ENCODE data around the gene TENM3. TPM values are rescaled to one million over a fixed set of nuclear protein-coding genes. Genes with fewer than 3 reads are reported as not detected.

The TENM3 gene
- total and polyA plus RNA-seq, 2 experiments from 2014 or later, result 16.1 to 70.9 TPM

DNA sequence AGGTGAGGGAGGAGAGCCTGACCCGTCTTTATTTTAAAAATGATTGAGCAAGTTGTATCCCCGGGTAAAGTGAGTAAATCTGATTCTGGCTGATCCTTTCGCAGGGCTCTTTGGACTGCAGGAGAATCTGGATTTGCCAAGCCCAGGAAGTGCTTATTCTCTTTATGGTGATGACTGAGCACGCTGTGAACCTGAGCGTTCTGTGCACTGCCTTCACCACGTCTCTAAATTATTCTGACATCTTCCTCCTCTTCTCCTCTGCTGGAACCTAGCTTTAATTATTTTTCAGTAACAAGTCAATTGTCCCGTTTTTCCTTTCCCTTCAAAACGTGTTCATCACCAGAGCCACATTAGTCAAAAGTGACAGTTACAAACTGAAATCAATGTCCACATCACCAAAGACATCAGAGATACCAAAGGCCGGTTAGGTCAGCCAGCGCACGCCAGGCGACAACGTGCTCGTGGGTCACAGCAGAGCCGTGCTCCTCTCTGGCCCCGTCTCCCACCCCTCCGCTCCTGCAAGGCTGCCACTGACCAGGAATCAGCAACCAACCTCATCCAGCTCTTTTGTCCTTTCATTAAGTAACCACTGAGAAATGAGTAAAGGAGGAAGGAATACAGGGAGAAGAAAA is 599.7 kb downstream of the TENM3 start:
- H3K79me2 ChIP-seq, result no peaks in the 10 kb centered on the region
- H3K4me2 ChIP-seq, result no peak overlapping the region
- no peak for DNase-seq (ENCODE audit: low spot score)
- H3K9me2 ChIP-seq (replicated peaks; ENCODE audit: insufficient read depth), result no peaks in the 10 kb centered on the region
- H3K27ac ChIP-seq, result no peak overlapping the region
- H2AFZ ChIP-seq, result no peak overlapping the region
- no peaks in the 10 kb centered on the region for H3K9me3 ChIP-seq (ENCODE audit: low read depth)
- no peaks in the 10 kb centered on the region for H3K4me1 ChIP-seq (ENCODE audit: insufficient read depth)
- H3K27me3 ChIP-seq, result no peaks in the 10 kb centered on the region
- TF ChIP-seq EZH2 (IDR thresholded peaks at IDR 0.05; ENCODE audit: borderline replicate concordance), result no peak
- TF ChIP-seq EZH2phosphoT487 (IDR thresholded peaks at IDR 0.05; ENCODE audit: low read depth, severe bottlenecking, unreplicated experiment), result no peak
- TF ChIP-seq, protein P1, sequence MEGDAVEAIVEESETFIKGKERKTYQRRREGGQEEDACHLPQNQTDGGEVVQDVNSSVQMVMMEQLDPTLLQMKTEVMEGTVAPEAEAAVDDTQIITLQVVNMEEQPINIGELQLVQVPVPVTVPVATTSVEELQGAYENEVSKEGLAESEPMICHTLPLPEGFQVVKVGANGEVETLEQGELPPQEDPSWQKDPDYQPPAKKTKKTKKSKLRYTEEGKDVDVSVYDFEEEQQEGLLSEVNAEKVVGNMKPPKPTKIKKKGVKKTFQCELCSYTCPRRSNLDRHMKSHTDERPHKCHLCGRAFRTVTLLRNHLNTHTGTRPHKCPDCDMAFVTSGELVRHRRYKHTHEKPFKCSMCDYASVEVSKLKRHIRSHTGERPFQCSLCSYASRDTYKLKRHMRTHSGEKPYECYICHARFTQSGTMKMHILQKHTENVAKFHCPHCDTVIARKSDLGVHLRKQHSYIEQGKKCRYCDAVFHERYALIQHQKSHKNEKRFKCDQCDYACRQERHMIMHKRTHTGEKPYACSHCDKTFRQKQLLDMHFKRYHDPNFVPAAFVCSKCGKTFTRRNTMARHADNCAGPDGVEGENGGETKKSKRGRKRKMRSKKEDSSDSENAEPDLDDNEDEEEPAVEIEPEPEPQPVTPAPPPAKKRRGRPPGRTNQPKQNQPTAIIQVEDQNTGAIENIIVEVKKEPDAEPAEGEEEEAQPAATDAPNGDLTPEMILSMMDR (IDR thresholded peaks at IDR 0.05; ENCODE audit: poor library complexity), result no peak
- no peaks in the 10 kb centered on the region for H3K36me3 ChIP-seq (replicated peaks; ENCODE audit: insufficient read depth, low read depth)
- no peak overlapping the region for H3K4me3 ChIP-seq
- no peaks in the 10 kb centered on the region for H4K20me1 ChIP-seq (ENCODE audit: insufficient read depth, poor library complexity, severe bottlenecking)
- WGBS (ENCODE audit: low lambda C conversion rate, missing lambda C conversion rate), result 85% methylated on average over 17 of the region's 17 CpGs

DNA sequence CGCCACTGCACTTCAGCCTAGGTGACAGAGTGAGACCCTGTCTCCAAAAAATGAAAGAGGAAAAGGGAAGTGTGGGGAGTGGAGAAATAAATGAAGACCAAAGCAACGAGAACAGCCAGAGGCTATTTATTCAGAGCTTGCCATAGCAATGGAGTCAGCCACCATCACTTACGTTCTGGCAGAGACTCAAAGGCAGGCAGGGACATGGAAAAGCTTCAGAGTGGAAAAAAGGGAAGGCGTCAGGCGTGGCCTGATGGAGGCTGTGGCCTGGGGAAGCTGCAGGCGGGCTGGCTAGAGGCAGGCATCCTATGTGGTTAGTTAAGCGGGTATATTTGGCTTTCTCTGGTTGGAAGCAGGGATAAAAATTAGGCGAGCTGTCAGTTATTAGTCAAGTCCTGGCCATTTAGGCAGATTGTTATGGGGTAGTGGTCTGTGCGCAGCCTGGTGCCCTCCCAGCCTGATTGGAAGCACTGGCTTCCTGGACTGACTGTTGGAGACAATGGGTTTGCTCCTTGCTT is 600.7 kb downstream of the TENM3 start:
- Histone ChIP-seq H3K27ac (no peak overlapping the region), H3K4me2 (no peak overlapping the region), H3K9me2 (replicated peaks; ENCODE audit: insufficient read depth) (no peaks in the 10 kb centered on the region), H3K4me3 (no peak overlapping the region), H2AFZ (no peak overlapping the region), H3K9me3 (ENCODE audit: low read depth) (no peaks in the 10 kb centered on the region), H3K79me2 (no peaks in the 10 kb centered on the region), H3K36me3 (replicated peaks; ENCODE audit: insufficient read depth, low read depth) (no peaks in the 10 kb centered on the region), H3K4me1 (ENCODE audit: insufficient read depth) (no peaks in the 10 kb centered on the region), H4K20me1 (ENCODE audit: insufficient read depth, poor library complexity, severe bottlenecking) (no peaks in the 10 kb centered on the region), H3K27me3 (no peaks in the 10 kb centered on the region)
- WGBS (ENCODE audit: low lambda C conversion rate, missing lambda C conversion rate), result 87% methylated on average over 9 of the region's 9 CpGs
- TF ChIP-seq EZH2phosphoT487 (IDR thresholded peaks at IDR 0.05; ENCODE audit: low read depth, severe bottlenecking, unreplicated experiment), result no peak
- TF ChIP-seq, protein P1 (IDR thresholded peaks at IDR 0.05; ENCODE audit: poor library complexity), result no peak
- no peak for TF ChIP-seq EZH2 (IDR thresholded peaks at IDR 0.05; ENCODE audit: borderline replicate concordance)
- no peak for DNase-seq (ENCODE audit: low spot score)

DNA sequence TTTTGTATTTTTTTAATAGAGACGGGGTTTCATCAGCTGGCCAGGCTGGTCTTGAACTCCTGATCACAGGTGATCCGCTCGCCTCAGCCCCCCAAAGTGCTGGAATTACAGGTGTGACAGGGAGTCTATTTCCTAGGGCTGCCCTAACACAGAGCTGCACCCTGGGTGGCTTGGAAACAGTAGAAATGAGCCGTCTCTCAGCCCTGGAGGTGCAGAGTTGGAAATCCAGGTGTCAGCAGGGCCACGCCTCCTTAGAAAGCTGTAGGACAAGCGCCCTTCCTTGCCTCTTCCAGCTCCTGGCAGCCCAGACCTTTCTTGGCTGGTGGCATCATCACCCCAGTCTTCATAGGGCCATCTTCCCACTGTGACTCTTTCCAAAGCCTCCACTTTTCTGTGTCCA is 602.4 kb downstream of the TENM3 start:
- Histone ChIP-seq H3K9me3 (ENCODE audit: low read depth) (no peaks in the 10 kb centered on the region), H3K36me3 (replicated peaks; ENCODE audit: insufficient read depth, low read depth) (no peaks in the 10 kb centered on the region), H3K4me2 (no peak overlapping the region), H2AFZ (no peak overlapping the region), H3K9me2 (replicated peaks; ENCODE audit: insufficient read depth) (no peaks in the 10 kb centered on the region), H3K27me3 (no peaks in the 10 kb centered on the region), H3K4me3 (no peak overlapping the region), H4K20me1 (ENCODE audit: insufficient read depth, poor library complexity, severe bottlenecking) (no peaks in the 10 kb centered on the region), H3K27ac (no peak overlapping the region), H3K4me1 (ENCODE audit: insufficient read depth) (no peaks in the 10 kb centered on the region), H3K79me2 (no peaks in the 10 kb centered on the region)
- DNase-seq (ENCODE audit: low spot score), result no peak
- 92% methylated on average over 6 of the region's 6 CpGs for WGBS (ENCODE audit: low lambda C conversion rate, missing lambda C conversion rate)
- TF ChIP-seq EZH2phosphoT487 (IDR thresholded peaks at IDR 0.05; ENCODE audit: low read depth, severe bottlenecking, unreplicated experiment) (no peak), EZH2 (IDR thresholded peaks at IDR 0.05; ENCODE audit: borderline replicate concordance) (no peak)
- TF ChIP-seq, protein P1 (IDR thresholded peaks at IDR 0.05; ENCODE audit: poor library complexity), result no peak

Data from hepatocyte (in vitro differentiated cells).